Uterus (tissue), 4 donors: ENCODE results near the gene LRWD1. TPM values are rescaled to one million over a fixed set of nuclear protein-coding genes. Genes with fewer than 3 reads are reported as not detected.
"Not testable (repeated sequence)": the region's sequence is repeated elsewhere in the genome, so short reads cannot be mapped to it uniquely, and the experiment has no call there.

Experiments used
- DNase-seq, 2 donors: peaks; one replicate each; pipeline ENCODE4 v3.0.0-alpha.2; 2019 to 2020
- H3K27ac ChIP-seq, 2 donors: fragments of 200-600 bp; sonication (generic); 1 replicate in 1 of 2; 2 replicates in 1 of 2; pipeline ENCODE4 v1.5.1; 2016 to 2018
- H3K27me3 ChIP-seq, 2 donors: fragments of 200-600 bp; sonication (generic); one replicate each; pipeline ENCODE4 v1.5.1; 2018 to 2019; ENCODE audit warnings: control low read depth in 1 of 2
- H3K36me3 ChIP-seq, 2 donors: fragments of 200-600 bp; sonication (generic); one replicate each; pipeline ENCODE4 v1.5.1; 2019; ENCODE audit warnings: control low read depth in 1 of 2
- H3K4me1 ChIP-seq, 2 donors: fragments of 200-600 bp; sonication (generic); one replicate each; pipeline ENCODE4 v1.5.1; 2018 to 2019; ENCODE audit warnings: control low read depth in 1 of 2
- H3K4me3 ChIP-seq, 2 donors: fragments of 200-600 bp; sonication (generic); 1 replicate in 1 of 2; 2 replicates in 1 of 2; pipeline ENCODE4 v1.5.1; 2018 to 2019; ENCODE audit warnings: mild to moderate bottlenecking in 1 of 2
- H3K9me3 ChIP-seq, 2 donors: fragments of 200-600 bp; sonication (generic); one replicate each; pipeline ENCODE4 v1.5.1; 2019; ENCODE audit warnings: control low read depth in 1 of 2
- POLR2A ChIP-seq, 2 donors: fragments of 450-650 bp; IDR thresholded peaks; one replicate each; pipeline ENCODE4 v1.6.1; 2016; ENCODE audit warnings: antibody characterized with exemption in 2 of 2, mild to moderate bottlenecking in 1 of 2, moderate library complexity in 1 of 2
- intact Hi-C: fragments of 100-400 bp; cut with DNase I; formaldehyde crosslinking; loops from one replicate; pipeline ENCODE4 v1.15.1; 2023; ENCODE audit warnings: low total_unique reads
- total RNA-seq, 4 donors: library from RNA; depleted of rRNA in 3 of 4; stranded (reverse); fragments of >200 nt in 3 of 4; gene quantifications; one replicate each; pipeline versions ENCODE4 v1.1.0 to v1.2.4, GENCODE V29; 2014 to 2023
- TF ChIP-seq, protein P1 (sequence below), 4 experiments: fragments of 200-600 bp in 2 of 4; fragments of 450-650 bp in 2 of 4; sonication (generic) in 2 of 4; IDR thresholded peaks; one replicate each; pipeline ENCODE4 v1.5.1; 2016 to 2019; ENCODE audit warnings: antibody characterized with exemption in 4 of 4, mild to moderate bottlenecking in 2 of 4, moderate library complexity in 1 of 4
- donor health status: DM: yes; HTN: yes; CAD: no.

The LRWD1 gene
- total RNA-seq, 4 donors from 2014 or later = 16.7 to 25.6 (median 22.4) TPM

DNA sequence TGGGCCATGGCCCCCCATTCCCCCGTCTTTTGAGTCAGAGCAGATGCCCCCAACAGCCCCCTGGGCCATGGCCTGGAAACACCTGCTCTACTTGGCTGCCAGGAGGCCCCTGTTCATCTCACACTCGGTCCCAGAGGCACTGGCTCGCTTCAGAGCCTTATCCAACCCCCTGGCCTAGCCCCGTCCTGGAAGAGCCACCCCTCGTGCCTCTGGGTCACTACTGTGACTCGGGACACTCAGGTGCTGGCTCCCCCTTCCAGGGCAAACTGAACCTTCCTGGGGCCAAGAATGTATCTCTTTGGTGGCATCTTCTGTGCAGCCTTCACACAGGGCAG lies 7.0 kb downstream of the LRWD1 start:
- Histone ChIP-seq H3K27ac (no peak overlapping the region), H3K4me3 (no peak overlapping the region), H3K4me1 (no peaks in the 10 kb centered on the region), H3K27me3 (no peaks in the 10 kb centered on the region), H3K36me3 (no peaks in the 10 kb centered on the region), H3K9me3 (no peaks in the 10 kb centered on the region)
- TF ChIP-seq, protein P1, sequence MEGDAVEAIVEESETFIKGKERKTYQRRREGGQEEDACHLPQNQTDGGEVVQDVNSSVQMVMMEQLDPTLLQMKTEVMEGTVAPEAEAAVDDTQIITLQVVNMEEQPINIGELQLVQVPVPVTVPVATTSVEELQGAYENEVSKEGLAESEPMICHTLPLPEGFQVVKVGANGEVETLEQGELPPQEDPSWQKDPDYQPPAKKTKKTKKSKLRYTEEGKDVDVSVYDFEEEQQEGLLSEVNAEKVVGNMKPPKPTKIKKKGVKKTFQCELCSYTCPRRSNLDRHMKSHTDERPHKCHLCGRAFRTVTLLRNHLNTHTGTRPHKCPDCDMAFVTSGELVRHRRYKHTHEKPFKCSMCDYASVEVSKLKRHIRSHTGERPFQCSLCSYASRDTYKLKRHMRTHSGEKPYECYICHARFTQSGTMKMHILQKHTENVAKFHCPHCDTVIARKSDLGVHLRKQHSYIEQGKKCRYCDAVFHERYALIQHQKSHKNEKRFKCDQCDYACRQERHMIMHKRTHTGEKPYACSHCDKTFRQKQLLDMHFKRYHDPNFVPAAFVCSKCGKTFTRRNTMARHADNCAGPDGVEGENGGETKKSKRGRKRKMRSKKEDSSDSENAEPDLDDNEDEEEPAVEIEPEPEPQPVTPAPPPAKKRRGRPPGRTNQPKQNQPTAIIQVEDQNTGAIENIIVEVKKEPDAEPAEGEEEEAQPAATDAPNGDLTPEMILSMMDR (IDR thresholded peaks at IDR 0.05) = no peak
- TF ChIP-seq POLR2A (IDR thresholded peaks at IDR 0.05) = no peak
- no peak for DNase-seq
- intact Hi-C loops = no loop called here

DNA sequence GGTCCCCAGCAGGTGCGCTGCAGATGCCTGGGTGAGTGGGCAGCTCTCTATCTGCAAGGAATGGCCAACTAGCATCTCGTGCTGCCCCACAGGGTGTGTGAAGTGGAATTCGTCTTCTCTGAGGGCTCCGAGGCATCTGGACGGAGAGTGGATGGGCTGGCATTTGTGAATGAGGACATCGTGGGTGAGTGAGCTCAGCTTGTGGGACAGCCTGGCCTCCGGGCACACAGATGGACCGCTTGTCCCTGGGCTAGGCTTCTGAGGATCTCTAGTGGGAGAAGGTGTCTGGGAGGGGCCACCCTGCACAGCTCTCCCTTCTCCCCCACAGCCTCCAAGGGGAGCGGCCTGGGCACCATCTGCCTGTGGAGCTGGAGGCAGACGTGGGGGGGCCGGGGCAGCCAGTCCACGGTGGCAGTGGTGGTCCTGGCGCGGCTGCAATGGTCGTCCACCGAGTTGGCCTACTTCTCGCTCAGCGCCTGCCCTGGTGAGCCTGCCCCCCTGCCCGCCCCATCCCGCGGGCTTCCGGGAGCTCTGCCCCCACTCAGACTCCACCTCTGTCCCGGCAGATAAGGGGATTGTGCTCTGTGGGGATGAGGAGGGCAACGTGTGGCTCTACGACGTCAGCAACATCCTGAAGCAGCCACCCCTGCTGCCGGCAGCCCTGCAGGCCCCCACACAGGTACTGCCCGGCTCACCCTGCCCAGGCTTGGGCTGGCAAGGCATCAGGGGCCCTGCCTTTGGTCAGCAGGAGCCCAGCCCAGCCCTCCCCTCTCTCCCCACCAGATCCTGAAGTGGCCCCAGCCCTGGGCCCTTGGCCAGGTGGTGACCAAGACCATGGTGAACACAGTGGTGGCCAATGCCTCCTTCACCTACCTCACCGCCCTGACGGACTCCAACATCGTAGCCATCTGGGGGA lies 7.6 kb downstream of the LRWD1 start:
- no peak for TF ChIP-seq POLR2A (IDR thresholded peaks at IDR 0.05)
- TF ChIP-seq, protein P1 (IDR thresholded peaks at IDR 0.05) = no peak
- Histone ChIP-seq H3K9me3 (no peaks in the 10 kb centered on the region), H3K36me3 (no peaks in the 10 kb centered on the region), H3K4me3 (no peak overlapping the region), H3K27ac (no peak overlapping the region), H3K27me3 (no peaks in the 10 kb centered on the region), H3K4me1 (no peaks in the 10 kb centered on the region)
- no peak for DNase-seq
- intact Hi-C loops = no loop called here

DNA sequence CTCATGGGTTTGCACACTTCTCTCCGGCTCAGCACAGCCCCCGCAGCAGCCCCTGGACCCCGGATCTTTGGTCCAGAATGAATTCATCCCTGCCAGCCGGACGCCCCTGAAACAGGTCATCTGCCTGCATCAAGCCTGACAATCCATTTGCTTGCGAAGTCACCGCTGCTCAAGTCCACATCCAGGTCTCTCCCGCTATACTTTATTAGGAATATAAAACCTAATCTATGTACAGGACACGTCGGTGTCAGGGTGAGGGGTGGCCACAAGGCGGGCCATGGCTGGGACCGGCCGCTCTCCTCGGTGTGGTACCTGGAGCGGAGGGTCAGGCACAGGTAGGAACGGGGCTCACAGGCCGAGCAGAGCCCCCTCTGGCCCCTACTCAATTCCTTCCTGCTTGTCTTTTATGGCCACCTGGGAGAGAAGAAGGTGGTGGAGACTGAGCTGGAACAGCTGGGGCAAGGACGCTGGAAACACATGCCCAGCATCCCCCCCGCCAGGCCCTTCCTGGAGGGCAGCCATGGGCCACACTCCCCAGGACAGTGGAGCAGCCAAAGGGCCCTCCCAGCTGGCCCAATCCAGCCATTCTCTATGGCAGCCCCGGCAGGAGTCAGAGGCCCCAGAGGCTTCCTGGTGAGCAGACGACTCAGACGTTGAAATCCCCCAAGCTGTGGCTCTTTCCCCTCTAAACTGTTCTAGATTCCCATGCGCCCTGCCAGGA lies 8.6 kb downstream of the LRWD1 start:
- Histone ChIP-seq H3K9me3 (no peaks in the 10 kb centered on the region), H3K4me3 (no peak overlapping the region), H3K27me3 (no peaks in the 10 kb centered on the region), H3K4me1 (no peaks in the 10 kb centered on the region), H3K27ac (no peak overlapping the region), H3K36me3 (no peaks in the 10 kb centered on the region)
- peak in 1 of 2 donors; percentile 15 for DNase-seq
- TF ChIP-seq POLR2A (IDR thresholded peaks at IDR 0.05) = no peak
- TF ChIP-seq, protein P1 (IDR thresholded peaks at IDR 0.05) = no peak
- intact Hi-C loops = no loop called here

DNA sequence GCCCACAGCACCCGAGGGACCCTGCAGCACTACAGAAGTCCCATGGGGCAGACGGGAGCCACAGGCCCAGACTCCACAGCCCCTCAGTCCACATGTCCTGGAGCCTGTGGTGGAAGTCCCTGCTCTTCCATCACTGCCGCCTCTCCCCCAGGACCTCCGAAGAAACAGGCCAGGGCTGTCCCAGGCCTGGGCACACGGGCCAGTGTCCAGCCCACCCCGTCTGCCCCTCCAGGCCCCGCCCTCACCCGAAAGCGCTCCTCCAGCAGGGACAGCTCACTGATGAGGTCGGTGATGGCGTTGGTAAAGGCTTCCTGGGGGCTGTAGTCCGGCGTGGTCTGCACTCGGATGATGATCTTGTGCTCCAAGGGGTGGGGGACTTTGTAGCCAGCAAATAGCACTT lies 9.3 kb downstream of the LRWD1 start:
- intact Hi-C loops, H3K4me1 ChIP-seq, H3K36me3 ChIP-seq, H3K4me3 ChIP-seq, H3K27me3 ChIP-seq, H3K9me3 ChIP-seq, H3K27ac ChIP-seq: not testable (repeated sequence)
- DNase-seq = peak in 1 of 2 donors; percentile 7

DNA sequence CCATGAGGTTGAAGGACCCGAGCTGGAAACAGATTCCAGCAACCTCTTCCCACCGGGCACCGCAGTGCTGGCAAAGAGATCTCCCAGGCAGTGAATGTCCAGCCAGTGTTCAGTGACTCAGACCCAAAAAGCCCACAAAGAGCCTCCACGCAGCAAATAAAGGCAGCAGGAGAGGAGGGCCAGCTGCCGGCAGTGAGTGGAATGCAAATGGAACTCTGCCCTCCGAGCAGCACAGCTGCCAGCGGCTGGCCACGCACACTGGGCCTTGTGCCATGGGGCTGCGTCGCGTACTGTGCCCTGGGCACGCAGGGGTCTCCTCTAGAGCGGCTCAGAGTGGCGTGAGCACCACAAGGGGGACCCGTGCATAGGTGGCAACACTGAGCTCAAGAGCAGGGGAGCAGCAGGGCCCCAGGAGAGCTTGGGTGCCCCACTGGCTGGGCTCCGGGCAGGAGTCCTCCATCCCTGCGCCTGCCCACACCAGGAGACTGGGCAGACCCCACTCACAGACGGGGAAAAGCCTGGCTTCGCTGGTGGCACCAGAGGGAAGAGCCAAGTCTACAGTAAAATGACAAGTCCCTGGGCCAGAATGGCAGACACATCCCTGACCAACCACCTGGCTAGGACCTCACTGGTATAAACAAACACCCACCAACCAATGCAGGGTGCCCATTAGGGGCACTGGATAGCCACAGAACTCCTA lies 10.1 kb downstream of the LRWD1 start:
- intact Hi-C loops, H3K4me1 ChIP-seq, H3K36me3 ChIP-seq, H3K4me3 ChIP-seq, H3K27me3 ChIP-seq, H3K9me3 ChIP-seq, H3K27ac ChIP-seq: not testable (repeated sequence)
- DNase-seq = peak in 1 of 2 donors; percentile 7
